GM12864 (cell line): ENCODE measurements around the gene KRT72.

Experiments
- DNase-seq: peaks from one replicate; pipeline ENCODE4 v3.0.0-alpha.2; 2011; ENCODE audit warnings: low read depth
- H3K4me3 ChIP-seq: 2 replicates; pipeline ENCODE4 v1.5.1; 2011; ENCODE audit warnings: mild to moderate bottlenecking, low read depth, low read length, control low read depth
- CTCF ChIP-seq: IDR thresholded peaks from 2 replicates; pipeline ENCODE4 v1.5.1; 2011; ENCODE audit warnings: low read depth, mild to moderate bottlenecking, moderate library complexity, low read length, control low read depth, inconsistent platforms; ENCODE audit errors: missing control alignments

The KRT72 gene

GRCh38 chr12:52559979-52560378 is 41.3 kb downstream of the KRT72 start:
- TF ChIP-seq CTCF, result no peak

GRCh38 chr12:52558781-52559445 is 42.4 kb downstream of the KRT72 start:
- H3K4me3 ChIP-seq, result no peak overlapping the region
- TF ChIP-seq CTCF, result no peak
- DNase-seq, result no peak

More at GRCh38 chr12:52559979-52560378, 41.3 kb downstream of the KRT72 start:
- DNase-seq, result no peak
- no peak overlapping the region for H3K4me3 ChIP-seq

GRCh38 chr12:52557476-52557875 is 43.8 kb downstream of the KRT72 start:
- DNase-seq, result no peak
- no peak overlapping the region for H3K4me3 ChIP-seq
- no peak for TF ChIP-seq CTCF

GRCh38 chr12:52555577-52555976 is 45.7 kb downstream of the KRT72 start:
- no peak for DNase-seq
- no peak overlapping the region for H3K4me3 ChIP-seq
- TF ChIP-seq CTCF, result no peak

- no peak for TF ChIP-seq CTCF
- no peak for DNase-seq
- no peak within 1 kb of the TSS for H3K4me3 ChIP-seq
These were observed 48.5 kb downstream of the KRT72 start, which contains the start of gene KRT71 for GRCh38 chr12:52552681-52553195. TSS of gene KRT71 (minus strand) at chr12:52553145. CDS start at chr12:52553077, 68 bp downstream.

GRCh38 chr12:52552055-52552454 is 49.2 kb downstream of the KRT72 start:
- TF ChIP-seq CTCF, result no peak
- H3K4me3 ChIP-seq, result no peak overlapping the region
- no peak for DNase-seq
